GM12892 (cell line): ENCODE data around the gene FIBCD1.

Source experiments
- POLR2A ChIP-seq: IDR thresholded peaks from 2 replicates; pipeline ENCODE4 v1.6.1; 2011; ENCODE audit warnings: low read depth, low read length, control low read depth
- POLR2AphosphoS5 ChIP-seq: IDR thresholded peaks from 2 replicates; pipeline ENCODE4 v1.6.1; 2011; ENCODE audit warnings: low read depth, low read length, control low read depth
- TAF1 ChIP-seq: IDR thresholded peaks from 2 replicates; pipeline ENCODE4 v1.6.1; 2011; ENCODE audit warnings: low read depth, mild to moderate bottlenecking, control low read depth, low read length, borderline replicate concordance

GRCh38 chr9:130983970-130984369 is 44.9 kb upstream of the FIBCD1 start:
- TF ChIP-seq POLR2AphosphoS5 (no peak), TAF1 (no peak), POLR2A (no peak)
